GM19240 (cell line): Measurements from ENCODE around the gene RBM5.
"Not testable (repeated sequence)": the region's sequence is repeated elsewhere in the genome, so short reads cannot be mapped to it uniquely, and the experiment has no call there.

Source experiments
- DNase-seq: peaks from one replicate; pipeline ENCODE4 v3.0.0; 2011; ENCODE audit warnings: low spot score; ENCODE audit not compliant: insufficient read length

RBM5 gene

DNA sequence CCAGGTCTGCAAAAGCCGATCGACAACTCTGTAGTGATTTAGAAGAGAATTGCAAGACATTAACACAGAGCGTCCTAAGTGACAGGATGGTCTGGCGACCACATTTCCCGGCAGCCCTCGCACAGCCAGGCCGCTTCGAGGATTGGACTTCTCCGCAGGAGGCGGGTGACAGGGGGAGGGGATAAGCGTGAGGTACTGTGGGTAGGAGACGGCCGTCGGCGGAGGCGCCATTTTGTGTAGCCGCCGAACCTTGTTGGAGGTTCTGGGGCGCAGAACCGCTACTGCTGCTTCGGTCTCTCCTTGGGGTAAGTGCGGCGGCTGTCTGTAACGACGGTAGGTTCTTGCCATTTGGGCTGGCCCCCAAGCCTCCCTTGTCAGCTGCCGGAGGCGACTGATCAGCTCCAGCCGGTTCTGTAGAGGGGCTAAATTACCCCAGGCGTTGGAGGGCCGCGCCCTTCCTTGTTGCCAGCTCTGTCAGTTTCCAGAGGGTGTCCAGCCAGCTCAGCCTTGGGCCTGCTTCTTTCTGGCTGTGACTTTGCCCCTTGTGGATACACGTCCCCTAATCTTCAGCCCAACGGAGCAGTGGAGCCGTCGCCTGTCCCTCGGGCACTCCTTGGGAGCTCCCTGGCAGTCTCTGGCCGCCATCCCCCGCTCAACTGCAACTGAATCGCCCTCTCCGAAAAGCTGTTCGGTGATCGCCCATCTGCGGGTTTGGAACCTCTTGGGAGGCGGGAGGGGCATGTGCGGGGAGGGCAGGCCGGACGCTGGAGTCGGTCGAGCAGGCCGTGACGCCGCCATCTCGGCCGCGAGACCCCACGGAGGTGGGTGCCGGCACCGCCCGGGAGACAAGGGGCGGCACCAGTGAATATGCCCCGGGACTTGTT, at the start of gene RBM5:
Gene RBM5 (plus strand): TSS at position 195 of the 884 bp plus-strand sequence. CDS start 1,516 bp downstream, outside the sequence.
- peak; percentile 97 for DNase-seq

DNA sequence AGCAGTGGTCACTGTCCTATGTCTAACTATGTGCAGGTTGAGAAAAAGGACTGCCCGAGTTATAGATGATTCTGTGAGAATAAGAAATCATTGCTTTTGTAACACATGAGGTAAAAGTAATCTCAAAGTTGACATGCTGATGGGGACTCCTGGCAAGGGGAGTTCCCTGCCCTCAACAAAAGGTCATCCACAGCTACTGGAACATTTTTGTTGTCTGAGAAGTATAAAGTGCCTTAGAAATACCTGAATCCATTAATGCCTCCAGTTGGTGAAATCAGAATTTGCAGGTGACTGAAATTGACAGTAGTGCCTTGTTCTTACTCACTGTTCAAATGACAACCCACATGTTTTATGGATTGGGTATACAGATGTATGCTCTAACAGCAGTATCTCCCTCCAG, 43.7 kb upstream of the RBM5 start:
- DNase-seq = no peak

DNA sequence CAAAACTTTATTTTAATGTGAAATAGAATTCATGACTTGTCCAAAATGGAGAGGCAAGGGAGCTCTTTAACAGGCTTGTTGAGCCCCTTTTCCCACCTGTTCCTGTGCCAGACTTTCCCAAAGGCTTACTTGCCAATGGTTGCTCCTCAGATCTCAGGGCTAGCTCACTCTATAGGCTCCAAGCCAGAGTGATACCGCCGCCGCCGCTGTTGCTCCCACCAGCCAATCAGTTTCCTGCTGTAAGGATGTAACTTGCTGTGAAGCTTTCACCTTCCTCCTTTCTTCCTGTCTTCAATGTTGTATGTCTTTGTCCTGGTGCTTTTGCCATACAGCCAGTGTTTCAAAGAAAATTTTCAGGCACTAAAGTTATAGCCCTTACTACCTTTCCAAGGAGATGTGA, 41.3 kb upstream of the RBM5 start:
- no peak for DNase-seq

DNA sequence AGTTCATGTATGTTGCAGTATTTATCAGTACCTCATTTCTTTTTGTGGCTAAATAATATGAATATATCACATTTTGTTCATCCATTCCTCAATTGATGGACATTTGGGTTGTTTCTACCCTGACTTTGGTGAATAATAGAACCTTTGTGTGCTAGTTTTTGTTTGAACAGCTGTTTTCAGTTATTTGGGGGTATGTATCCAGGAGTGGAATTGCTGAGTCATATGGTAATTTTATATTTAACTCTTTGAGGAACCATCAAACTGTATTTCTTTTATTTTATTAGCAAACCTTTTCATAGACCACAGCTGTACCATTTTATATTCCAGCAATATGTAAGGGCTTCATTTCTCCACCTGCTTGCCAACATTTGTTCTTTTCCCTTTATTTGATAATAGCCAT, 38.4 kb upstream of the RBM5 start:
- DNase-seq = no peak

DNA sequence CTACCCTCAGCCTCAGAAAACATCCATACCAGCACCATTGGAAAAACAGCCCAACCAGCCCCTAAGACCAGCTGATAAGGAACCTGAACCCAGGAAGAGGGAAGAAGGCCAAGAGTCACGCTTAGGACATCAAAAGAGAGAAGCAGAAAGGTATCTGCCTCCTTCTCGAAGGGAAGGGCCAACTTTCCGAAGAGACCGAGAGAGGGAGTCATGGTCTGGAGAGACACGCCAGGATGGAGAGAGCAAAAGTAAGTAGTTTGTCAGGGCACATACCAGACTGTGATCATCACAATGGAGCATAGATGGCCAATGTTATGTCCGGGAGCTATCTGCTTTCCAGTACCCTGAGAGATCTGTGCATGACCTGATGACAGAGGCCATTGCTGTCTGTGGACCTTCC, 31.0 kb upstream of the RBM5 start:
- no peak for DNase-seq

DNA sequence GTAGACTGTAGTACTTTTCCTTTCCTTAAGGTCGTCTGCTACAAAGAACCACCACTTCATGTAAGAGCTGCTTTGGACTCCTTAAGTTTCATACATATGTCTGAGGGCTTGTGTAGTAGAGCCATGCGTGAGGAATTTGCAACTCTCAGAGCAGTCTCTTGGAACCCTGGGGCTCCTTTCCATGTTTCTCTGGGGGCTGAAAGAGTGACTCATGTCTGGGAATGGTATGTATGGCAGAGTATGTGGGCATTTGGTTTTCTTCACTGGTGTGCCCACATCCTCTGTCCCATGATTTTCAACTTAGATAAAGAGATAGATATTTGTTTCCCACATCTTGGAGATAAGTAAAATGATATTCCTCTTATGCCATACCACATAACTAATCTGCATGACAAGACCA, 20.6 kb upstream of the RBM5 start:
- no peak for DNase-seq

DNA sequence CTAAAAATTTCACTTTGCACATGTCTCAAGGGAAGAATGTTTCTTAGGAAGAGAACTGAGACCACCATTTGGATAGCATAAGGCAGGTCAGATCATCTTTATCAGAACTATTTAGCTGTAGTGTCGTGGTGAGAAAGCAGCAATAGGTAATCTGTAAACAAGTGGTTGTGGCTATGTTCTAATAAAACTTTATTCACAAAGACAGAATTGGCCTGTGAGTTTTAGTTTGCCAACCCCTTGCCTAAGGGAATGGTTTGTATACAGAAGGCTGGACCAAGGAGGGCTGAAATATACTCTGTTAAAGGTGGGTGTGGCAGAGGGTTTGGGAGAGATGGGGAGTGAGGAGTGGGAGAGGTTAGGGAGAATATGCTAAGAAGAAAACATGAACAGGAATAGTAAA, 10.6 kb upstream of the RBM5 start:
- DNase-seq = no peak

DNA sequence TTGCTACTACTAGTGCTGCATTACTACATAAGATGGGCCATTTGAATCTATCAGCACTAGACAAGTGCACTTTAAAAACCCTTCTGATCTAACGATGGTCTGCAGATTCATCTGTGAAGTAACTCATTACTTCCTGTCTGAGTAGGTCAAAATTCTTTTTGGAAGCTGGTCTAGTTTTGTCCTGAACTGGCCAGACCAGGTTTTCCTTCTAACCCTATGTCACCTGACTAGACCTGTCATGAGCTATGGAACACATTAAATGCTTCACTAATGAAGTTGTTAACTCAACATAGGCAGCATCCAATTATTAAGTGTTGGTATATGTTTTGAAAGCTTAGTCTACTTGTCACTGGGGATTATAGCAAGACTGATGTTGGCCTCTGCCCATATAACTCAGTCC, 10.1 kb upstream of the RBM5 start:
- no peak for DNase-seq

DNA sequence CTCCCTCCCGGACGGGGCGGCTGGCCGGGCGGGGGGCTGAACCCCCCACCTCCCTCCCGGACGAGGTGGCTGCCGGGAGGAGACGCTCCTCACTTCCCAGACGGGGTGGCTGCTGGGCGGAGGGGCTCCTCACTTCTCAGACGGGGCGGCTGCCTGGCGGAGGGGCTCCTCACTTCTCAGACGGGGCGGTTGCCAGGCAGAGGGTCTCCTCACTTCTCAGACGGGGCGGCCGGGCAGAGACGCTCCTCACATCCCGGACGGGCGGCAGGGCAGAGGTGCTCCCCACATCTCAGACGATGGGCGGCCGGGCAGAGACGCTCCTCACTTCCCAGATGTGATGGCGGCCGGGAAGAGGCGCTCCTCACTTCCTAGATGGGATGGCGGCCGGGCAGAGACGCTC, 3.8 kb upstream of the RBM5 start:
- DNase-seq = not testable (repeated sequence)

DNA sequence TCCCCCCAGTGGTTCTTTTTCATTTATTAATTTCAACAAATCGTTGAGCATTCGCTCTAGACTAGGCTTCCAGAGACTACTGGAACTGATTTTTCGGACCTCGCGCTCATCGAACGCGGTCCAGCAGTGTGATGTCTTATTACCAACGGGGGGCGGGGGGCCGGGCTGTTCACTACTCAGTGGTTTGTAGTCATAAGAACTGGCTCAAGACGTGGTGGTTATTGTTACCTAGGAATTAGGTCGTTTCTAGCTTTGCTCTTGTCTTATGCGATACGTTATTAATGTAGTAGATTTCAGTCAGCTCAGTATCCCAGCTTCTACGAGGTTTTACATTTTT, 858 bp downstream of the RBM5 start:
- no peak for DNase-seq

DNA sequence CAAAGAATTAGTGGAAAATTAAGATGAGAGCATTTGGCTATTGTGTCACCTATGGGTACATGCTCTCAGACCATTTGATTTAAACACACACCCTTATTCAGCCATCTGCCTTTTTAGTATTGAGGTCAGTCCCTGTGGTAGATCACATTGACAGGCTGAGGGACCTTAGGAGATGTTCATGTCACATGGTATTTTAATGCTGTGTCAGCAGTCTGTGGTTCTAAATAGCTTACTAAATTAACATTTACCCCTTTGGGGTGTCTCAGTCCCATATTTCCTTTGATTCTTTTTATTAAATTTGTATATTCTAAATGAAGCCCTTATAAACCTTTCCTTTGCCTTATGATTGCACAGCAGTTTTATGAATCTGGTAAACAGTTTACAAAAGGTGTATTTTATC, 2.3 kb downstream of the RBM5 start:
- no peak for DNase-seq

DNA sequence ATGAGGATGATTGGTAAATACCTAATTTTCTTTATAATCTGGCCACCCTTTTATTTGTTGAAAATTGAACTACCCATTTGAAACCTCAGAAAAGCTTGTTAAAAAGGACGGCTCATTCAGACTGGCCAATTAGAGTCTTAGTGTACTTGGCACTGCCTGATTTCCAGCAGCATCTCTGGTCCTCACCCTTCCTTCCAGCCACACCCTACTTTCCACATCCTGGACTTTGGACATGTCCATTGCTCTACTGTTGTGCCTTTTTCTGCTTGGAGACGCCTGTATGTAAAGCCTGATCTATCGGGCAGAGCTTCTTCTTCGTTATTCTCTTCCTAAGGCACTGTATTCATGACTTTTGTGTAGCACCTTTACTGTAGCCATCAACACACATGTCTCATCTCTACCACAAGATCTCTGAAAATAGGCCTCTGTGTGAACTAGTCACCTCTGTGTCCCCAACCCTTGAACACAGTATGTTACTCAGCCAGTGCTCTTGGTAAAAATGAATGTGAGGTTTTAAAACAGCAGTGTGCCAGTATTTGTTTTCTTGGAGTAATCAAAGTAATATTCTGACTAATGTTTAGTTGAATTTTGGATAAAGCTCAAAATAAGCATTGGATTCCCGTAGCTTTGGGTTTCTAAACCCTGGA, 6.8 kb downstream of the RBM5 start:
- DNase-seq = no peak

DNA sequence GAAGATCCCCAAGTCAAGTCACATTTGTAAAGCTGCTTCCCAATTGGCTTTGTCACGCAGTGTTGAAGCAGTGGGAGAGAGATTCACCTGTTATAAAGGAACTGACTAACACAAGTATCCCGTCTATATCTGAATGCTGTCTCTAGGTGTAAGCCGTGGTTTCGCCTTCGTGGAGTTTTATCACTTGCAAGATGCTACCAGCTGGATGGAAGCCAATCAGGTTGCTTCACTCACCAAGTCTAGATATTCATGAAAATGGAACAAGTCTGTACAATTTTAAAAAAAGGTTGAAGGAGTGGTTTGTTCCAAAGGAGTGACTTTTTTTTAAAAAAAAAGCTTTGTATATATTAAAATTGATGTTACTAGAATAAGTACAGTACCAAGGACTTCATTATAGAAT, 11.7 kb downstream of the RBM5 start:
- DNase-seq = no peak

DNA sequence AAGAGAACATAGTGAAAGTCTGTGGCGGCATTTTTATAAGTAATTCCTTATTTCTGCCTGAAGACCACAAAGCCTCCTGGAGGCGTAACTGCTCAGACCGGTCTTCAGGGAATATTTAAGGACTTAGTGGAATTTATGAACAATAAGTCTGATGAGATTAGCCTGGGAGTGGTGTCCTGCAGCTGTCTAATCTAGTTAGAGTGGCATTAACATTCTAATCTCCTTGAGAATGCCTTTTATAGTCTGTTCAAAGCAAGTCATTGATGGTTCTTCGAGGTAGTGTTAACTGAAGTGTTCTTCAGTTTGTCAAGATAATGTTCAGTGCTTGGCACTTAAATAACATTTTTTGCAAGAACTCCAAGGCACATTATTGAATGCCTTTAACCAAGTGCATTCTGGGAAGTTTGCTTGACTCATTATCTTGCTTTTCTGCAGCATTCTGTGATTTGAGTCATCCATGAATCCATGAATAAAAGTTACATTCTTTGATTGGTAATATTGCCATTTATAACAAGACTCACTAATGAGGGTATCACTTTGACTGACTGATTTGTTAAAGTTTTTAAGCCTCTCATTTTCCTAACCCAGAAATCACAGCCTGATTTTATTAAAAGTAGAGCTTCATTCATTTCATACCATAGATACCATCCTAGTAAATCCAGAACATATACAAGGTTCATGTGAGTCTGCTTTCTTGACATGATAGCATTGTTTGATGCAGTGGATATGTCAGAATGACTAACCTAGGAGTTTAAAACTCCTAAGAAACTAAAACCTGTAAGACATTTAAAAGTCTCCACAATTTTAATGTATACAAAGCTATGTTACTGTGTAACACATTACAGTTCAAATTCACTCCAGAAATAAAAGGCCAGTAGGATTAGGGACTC, 12.5 kb downstream of the RBM5 start:
- no peak for DNase-seq

DNA sequence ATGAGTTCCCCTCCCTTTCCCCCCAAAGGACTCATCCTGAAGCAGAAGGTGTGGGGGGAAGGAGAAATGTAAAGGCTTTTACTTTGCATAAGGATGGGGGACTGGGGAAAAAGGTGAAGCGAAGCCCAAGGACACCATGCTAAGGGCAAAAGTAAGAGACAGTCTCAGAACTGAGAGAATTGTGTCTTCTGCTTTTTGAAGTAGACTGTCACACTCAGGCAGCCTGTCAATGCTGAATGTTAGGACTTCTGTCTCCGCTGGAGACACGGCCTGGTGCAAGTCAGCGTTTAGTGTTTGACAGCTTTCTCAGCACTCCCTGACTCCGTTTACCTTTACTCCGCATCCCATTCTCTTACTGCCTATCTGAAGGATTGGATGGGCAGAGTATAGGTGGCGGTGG, 13.8 kb downstream of the RBM5 start:
- no peak for DNase-seq

DNA sequence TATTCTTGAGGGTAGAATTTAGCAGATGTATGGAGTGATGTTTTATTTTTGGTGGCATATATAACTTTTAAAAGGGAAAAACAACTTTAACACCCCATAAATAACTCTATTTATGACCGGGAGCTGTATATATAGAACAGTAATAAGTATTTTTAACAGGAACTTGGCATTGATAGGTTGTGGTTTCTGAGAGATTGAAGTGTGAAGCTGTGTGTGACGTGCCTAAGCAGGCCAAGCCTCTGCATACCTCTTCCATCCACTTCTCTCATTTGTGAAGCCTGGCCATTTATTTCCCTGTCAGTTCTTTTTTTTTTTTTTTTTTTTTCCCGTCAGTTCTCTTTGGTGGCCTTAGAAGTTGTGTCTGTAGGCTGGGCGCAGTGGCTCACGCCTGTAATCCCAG, 23.0 kb downstream of the RBM5 start:
- DNase-seq = no peak

DNA sequence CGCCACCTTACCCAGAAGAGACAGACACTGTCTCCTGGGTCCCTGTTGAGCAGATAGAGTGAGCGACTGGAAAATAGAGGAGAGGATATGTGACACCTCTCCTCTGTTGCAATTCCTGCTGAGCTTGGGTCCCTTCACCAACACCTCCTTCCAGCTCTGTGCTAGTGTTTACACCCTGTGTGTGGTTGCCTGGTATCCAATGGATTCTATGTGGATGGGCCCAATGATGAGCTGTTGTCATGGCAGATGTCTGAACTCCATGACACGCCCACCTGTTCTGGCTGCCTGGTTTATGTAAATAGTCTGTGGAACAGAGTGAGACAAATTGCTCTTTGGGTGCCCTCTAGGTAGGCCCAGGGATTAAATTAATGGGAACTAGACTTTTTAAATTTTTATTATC, 23.7 kb downstream of the RBM5 start:
- DNase-seq = no peak

DNA sequence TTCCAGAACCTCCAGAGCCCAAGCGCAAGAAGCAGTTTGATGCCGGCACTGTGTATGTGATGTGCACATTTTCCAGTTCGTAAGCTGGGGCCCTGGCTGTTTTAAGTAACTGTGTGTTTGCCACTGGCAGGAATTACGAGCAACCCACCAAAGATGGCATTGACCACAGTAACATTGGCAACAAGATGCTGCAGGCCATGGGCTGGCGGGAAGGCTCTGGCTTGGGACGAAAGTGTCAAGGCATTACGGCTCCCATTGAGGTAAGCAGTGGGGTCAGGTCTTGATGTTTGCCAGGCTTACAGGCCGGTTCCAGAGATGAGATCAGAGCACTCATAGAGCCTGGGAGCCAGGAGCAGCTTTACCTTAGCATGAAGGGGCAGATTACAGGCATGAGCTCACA, 28.4 kb downstream of the RBM5 start:
- DNase-seq = no peak

DNA sequence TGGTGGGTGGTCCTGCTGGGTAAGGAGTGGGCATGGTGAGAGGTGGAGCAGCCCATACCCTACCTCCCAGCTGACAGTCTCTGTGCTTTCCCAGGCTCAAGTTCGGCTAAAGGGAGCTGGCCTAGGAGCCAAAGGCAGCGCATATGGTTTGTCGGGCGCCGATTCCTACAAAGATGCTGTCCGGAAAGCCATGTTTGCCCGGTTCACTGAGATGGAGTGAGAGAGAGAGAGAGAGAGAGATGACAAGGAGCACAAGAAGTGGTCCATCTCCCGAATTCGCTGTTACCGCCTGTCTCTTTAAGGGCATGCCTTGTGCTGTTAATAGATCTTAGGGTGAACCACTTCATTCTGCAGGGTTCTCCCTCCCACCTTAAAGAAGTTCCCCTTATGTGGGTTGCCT, 29.5 kb downstream of the RBM5 start:
- DNase-seq = no peak

DNA sequence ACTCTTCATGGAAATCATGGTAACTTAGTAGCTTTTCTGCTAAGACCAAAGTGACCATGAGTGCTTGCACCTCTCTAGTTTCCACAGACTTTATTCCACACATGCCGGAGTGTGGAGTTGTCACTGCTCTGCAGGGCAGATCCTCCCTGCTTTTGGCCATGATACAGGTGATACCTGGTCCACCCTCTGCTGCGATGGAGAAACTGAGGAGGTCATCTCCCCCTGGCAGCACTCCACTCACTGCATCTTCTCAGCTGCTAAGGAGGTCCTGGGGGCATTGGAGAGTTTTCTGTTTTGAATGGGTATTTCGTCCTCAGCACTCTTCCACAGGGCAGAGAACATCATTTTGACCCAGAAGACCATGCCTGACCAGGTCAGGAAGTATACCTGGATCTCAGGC, 31.1 kb downstream of the RBM5 start:
- DNase-seq = no peak

DNA sequence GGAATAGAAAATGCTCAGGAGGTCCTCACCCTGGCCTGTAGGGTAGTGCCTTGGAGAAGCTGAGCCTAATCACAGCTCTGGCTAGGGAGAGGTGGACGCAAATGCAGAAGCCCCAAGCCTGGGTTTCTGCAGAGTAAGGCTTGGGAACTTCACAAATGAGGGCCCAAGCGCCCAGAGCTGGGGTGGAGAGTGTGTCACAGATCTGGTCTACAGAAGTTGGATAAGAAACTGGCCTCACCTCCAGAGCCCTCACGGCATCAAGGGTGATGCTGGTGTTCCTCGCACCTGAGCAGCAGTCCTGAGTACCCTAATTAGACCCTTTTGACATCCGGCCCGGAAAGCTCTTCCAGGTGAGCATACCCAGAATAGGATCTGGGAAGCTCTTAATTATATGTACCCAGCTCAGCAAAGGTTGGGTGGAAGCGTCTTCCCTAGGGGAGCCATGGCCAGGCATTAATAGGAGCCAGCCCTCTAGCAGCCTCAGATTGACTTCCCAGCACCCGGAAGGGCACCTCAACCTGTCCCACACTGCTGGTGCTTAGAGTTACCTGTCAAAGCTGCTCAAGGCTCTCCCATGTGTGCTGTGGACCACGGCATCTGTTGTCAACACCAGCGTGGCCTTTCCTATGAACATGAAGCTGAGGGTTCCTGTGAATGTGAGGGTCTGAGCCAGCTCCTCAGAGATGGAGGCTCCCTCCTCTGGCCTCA, 31.8 kb downstream of the RBM5 start:
- no peak for DNase-seq
